ENCODE data around the gene KRT76.
"Not testable (repeated sequence)": the region's sequence is repeated elsewhere in the genome, so short reads cannot be mapped to it uniquely, and the experiment has no call there.

The KRT76 gene

GRCh38 chr12:52796429-52796794 lies 19.3 kb upstream of the KRT76 start:
- no peak for DNase-seq

- DNase-seq = no peak
Observed at GRCh38 chr12:52795694-52796428, 18.7 kb upstream of the KRT76 start, which contains the start of gene KRT3. TSS of gene KRT3 (minus strand) at chr12:52796117. CDS start at chr12:52796042, 75 bp downstream.

- DNase-seq = not testable (repeated sequence)
Observed at GRCh38 chr12:52795332-52795674, 18.2 kb upstream of the KRT76 start.

GRCh38 chr12:52794479-52795331 lies 17.6 kb upstream of the KRT76 start:
- no peak for DNase-seq

GRCh38 chr12:52792185-52793029 lies 15.3 kb upstream of the KRT76 start:
- no peak for DNase-seq

- DNase-seq = no peak
Observed at GRCh38 chr12:52791271-52792184, 14.4 kb upstream of the KRT76 start.

GRCh38 chr12:52790427-52791270 lies 13.5 kb upstream of the KRT76 start:
- DNase-seq = no peak

- DNase-seq = no peak
Observed at GRCh38 chr12:52789637-52790426, 12.7 kb upstream of the KRT76 start.

GRCh38 chr12:52788876-52789636 lies 11.9 kb upstream of the KRT76 start:
- no peak for DNase-seq

GRCh38 chr12:52788192-52788875 lies 11.2 kb upstream of the KRT76 start:
- no peak for DNase-seq

GRCh38 chr12:52787324-52788191 lies 10.4 kb upstream of the KRT76 start:
- DNase-seq = no peak

- no peak for DNase-seq
Observed at GRCh38 chr12:52784909-52785308, 7.8 kb upstream of the KRT76 start.

GRCh38 chr12:52783563-52784316 lies 6.6 kb upstream of the KRT76 start:
- no peak for DNase-seq

GRCh38 chr12:52782502-52782901 lies 5.4 kb upstream of the KRT76 start:
- DNase-seq = no peak

- no peak for DNase-seq
Observed at GRCh38 chr12:52781399-52782082, 4.4 kb upstream of the KRT76 start.

GRCh38 chr12:52779914-52780313 lies 2.8 kb upstream of the KRT76 start:
- no peak for DNase-seq

- DNase-seq = no peak
Observed at GRCh38 chr12:52778833-52779232, 1.7 kb upstream of the KRT76 start.

Measured in stimulated activated CD4-positive, alpha-beta T cell treated with anti-CD3 and anti-CD28 coated beads, Interleukin-2, amount 100 ng/mL, for 48 hours (primary cell).